Central memory CD4-positive, alpha-beta T cell (primary cell): ENCODE results near the gene TNNC1.

Experiments used
- DNase-seq: peaks from one replicate; pipeline ENCODE4 v3.0.0; 2022

The TNNC1 gene

GRCh38 chr3:52428151-52429005, 25.5 kb downstream of the TNNC1 start:
- DNase-seq, result peak; percentile 20

- DNase-seq, result no peak
Observed at GRCh38 chr3:52423173-52423572, 30.7 kb downstream of the TNNC1 start.

- no peak for DNase-seq
Observed at GRCh38 chr3:52422669-52423068, 31.2 kb downstream of the TNNC1 start.

- no peak for DNase-seq
Observed at GRCh38 chr3:52420388-52420787, 33.5 kb downstream of the TNNC1 start.

GRCh38 chr3:52415800-52416199, 38.0 kb downstream of the TNNC1 start:
- DNase-seq, result no peak

- no peak for DNase-seq
Observed at GRCh38 chr3:52408466-52408865, 45.4 kb downstream of the TNNC1 start.

- no peak for DNase-seq
Observed at GRCh38 chr3:52407779-52408178, 46.1 kb downstream of the TNNC1 start.

GRCh38 chr3:52406791-52407510, 46.9 kb downstream of the TNNC1 start:
- no peak for DNase-seq

GRCh38 chr3:52406231-52406661, 47.6 kb downstream of the TNNC1 start:
- no peak for DNase-seq

GRCh38 chr3:52405601-52406110, 48.2 kb downstream of the TNNC1 start:
- no peak for DNase-seq

GRCh38 chr3:52405066-52405465, 48.8 kb downstream of the TNNC1 start:
- DNase-seq, result no peak

- no peak for DNase-seq
Observed at GRCh38 chr3:52404391-52404790, 49.5 kb downstream of the TNNC1 start.

GRCh38 chr3:52403955-52404354, 49.9 kb downstream of the TNNC1 start:
- DNase-seq, result no peak

- no peak for DNase-seq
Observed at GRCh38 chr3:52403271-52403841, 50.5 kb downstream of the TNNC1 start.

- no peak for DNase-seq
Observed at GRCh38 chr3:52402706-52403270, 51.1 kb downstream of the TNNC1 start.

- DNase-seq, result no peak
Observed at GRCh38 chr3:52402101-52402521, 51.7 kb downstream of the TNNC1 start.

GRCh38 chr3:52401551-52401950, 52.3 kb downstream of the TNNC1 start:
- no peak for DNase-seq
